H9 (cell line): ENCODE measurements around the gene OR4K1. TPM values are rescaled to one million over a fixed set of nuclear protein-coding genes. Genes with fewer than 3 reads are reported as not detected.

Source experiments
- DNase-seq: peaks from one replicate; pipeline ENCODE4 v3.0.0-alpha.2; 2017
- H2AFZ ChIP-seq: one replicate; pipeline ENCODE4 v1.6.1; 2013; ENCODE audit warnings: mild to moderate bottlenecking, low read length, control low read depth, moderate library complexity
- H2AK5ac ChIP-seq: 2 replicates; pipeline ENCODE4 v1.6.1; 2013; ENCODE audit warnings: low read length, control low read depth, mixed read lengths; ENCODE audit not compliant: insufficient read length
- H2BK120ac ChIP-seq: one replicate; pipeline ENCODE4 v1.6.1; 2013; ENCODE audit warnings: low read depth, mild to moderate bottlenecking, low read length, control low read depth, inconsistent platforms; ENCODE audit not compliant: poor library complexity, severe bottlenecking
- H2BK12ac ChIP-seq: 2 replicates; pipeline ENCODE4 v1.6.1; 2013; ENCODE audit warnings: low read length, control low read depth, mixed read lengths, low read depth; ENCODE audit not compliant: insufficient read length
- H2BK15ac ChIP-seq: 2 replicates; pipeline ENCODE4 v1.6.1; 2013; ENCODE audit warnings: low read depth, low read length, control low read depth
- H2BK20ac ChIP-seq: one replicate; pipeline ENCODE4 v1.6.1; 2013; ENCODE audit warnings: low read depth, mild to moderate bottlenecking, low read length, control low read depth, inconsistent platforms; ENCODE audit not compliant: poor library complexity, severe bottlenecking
- H2BK5ac ChIP-seq: 2 replicates; pipeline ENCODE4 v1.6.1; 2013; ENCODE audit warnings: low read length, control low read depth, mixed read lengths; ENCODE audit not compliant: insufficient read length
- H3K14ac ChIP-seq: 2 replicates; pipeline ENCODE4 v1.6.1; 2013; ENCODE audit warnings: low read length, control low read depth; ENCODE audit not compliant: insufficient read depth
- H3K18ac ChIP-seq: 2 replicates; pipeline ENCODE4 v1.6.1; 2013; ENCODE audit warnings: low read depth, mild to moderate bottlenecking, mixed read lengths, low read length, control low read depth; ENCODE audit not compliant: insufficient read length
- H3K23ac ChIP-seq: 2 replicates; pipeline ENCODE4 v1.6.1; 2013; ENCODE audit warnings: low read length, control low read depth, mixed read lengths, low read depth; ENCODE audit not compliant: insufficient read length
- H3K23me2 ChIP-seq: 2 replicates; pipeline ENCODE4 v1.6.1; 2013; ENCODE audit warnings: low read depth, mild to moderate bottlenecking, mixed read lengths, low read length, control low read depth; ENCODE audit not compliant: insufficient read length, poor library complexity, severe bottlenecking
- H3K27ac ChIP-seq: 2 replicates; pipeline ENCODE4 v1.5.1; 2013; ENCODE audit warnings: low read length, control low read depth, mixed read lengths, low read depth; ENCODE audit not compliant: insufficient read length
- H3K27me3 ChIP-seq: 2 replicates; pipeline ENCODE4 v1.6.1; 2013; ENCODE audit warnings: low read length, control low read depth, inconsistent platforms; ENCODE audit not compliant: insufficient read depth
- H3K4ac ChIP-seq: 2 replicates; pipeline ENCODE4 v1.6.1; 2013; ENCODE audit warnings: low read depth, mild to moderate bottlenecking, control low read depth, inconsistent platforms, low read length, moderate library complexity
- H3K4me1 ChIP-seq: 2 replicates; pipeline ENCODE4 v1.6.1; 2013; ENCODE audit warnings: low read length, control low read depth, inconsistent platforms; ENCODE audit not compliant: insufficient read depth
- H3K4me2 ChIP-seq: 2 replicates; pipeline ENCODE4 v1.6.1; 2013; ENCODE audit warnings: low read length, control low read depth, mixed read lengths; ENCODE audit not compliant: insufficient read length, insufficient read depth
- H3K56ac ChIP-seq: 2 replicates; pipeline ENCODE4 v1.6.1; 2013; ENCODE audit warnings: low read depth, mild to moderate bottlenecking, mixed read lengths, low read length, control low read depth; ENCODE audit not compliant: insufficient read length
- H3K79me1 ChIP-seq: 2 replicates; pipeline ENCODE4 v1.6.1; 2013; ENCODE audit warnings: low read depth, mild to moderate bottlenecking, moderate library complexity, low read length, control low read depth, inconsistent platforms; ENCODE audit not compliant: insufficient read depth, poor library complexity, severe bottlenecking
- H3K79me2 ChIP-seq: 2 replicates; pipeline ENCODE4 v1.6.1; 2013; ENCODE audit warnings: low read length, control low read depth, inconsistent platforms; ENCODE audit not compliant: insufficient read depth
- H3K9ac ChIP-seq: 2 replicates; pipeline ENCODE4 v1.6.1; 2013; ENCODE audit warnings: low read length, control low read depth, mixed read lengths; ENCODE audit not compliant: insufficient read length; ENCODE audit errors: extremely low read depth
- H3K9me3 ChIP-seq: one replicate; pipeline ENCODE4 v1.6.1; 2013; ENCODE audit warnings: low read depth, low read length, inconsistent platforms; ENCODE audit not compliant: control insufficient read depth
- H3T11ph ChIP-seq: one replicate; pipeline ENCODE4 v1.6.1; 2013; ENCODE audit warnings: mild to moderate bottlenecking, low read length, control low read depth, inconsistent platforms
- H4K20me1 ChIP-seq: one replicate; pipeline ENCODE4 v1.6.1; 2013; ENCODE audit not compliant: control insufficient read depth, insufficient read length, insufficient read depth
- H4K5ac ChIP-seq: 2 replicates; pipeline ENCODE4 v1.6.1; 2013; ENCODE audit warnings: low read depth, mild to moderate bottlenecking, mixed read lengths, low read length, control low read depth; ENCODE audit not compliant: insufficient read length
- H4K8ac ChIP-seq: replicated peaks from 2 replicates; pipeline ENCODE4 v1.6.1; 2013; ENCODE audit warnings: low read length, control low read depth, mixed read lengths, low read depth; ENCODE audit not compliant: insufficient read length
- H4K91ac ChIP-seq: 2 replicates; pipeline ENCODE4 v1.6.1; 2013; ENCODE audit warnings: low read depth, mild to moderate bottlenecking, moderate library complexity, mixed read lengths, low read length, control low read depth; ENCODE audit not compliant: insufficient read length
- H3K27ac Mint-ChIP-seq, 3 experiments: 2 replicates in 2 of 3; 3 replicates in 1 of 3; pipeline ENCODE4 v1.8.0; 2020 to 2021; ENCODE audit warnings: mixed read lengths in 3 of 3, mild to moderate bottlenecking in 1 of 3, moderate library complexity in 1 of 3
- H3K27me3 Mint-ChIP-seq: 2 replicates; pipeline ENCODE4 v1.8.0; 2021; ENCODE audit warnings: low read depth, mild to moderate bottlenecking, moderate library complexity, mixed read lengths
- H3K36me3 Mint-ChIP-seq, 3 experiments: 2 replicates in 2 of 3; 3 replicates in 1 of 3; pipeline ENCODE4 v1.8.0; 2020 to 2021; ENCODE audit warnings: low read depth in 3 of 3, mixed read lengths in 3 of 3; ENCODE audit not compliant: insufficient read depth in 1 of 3
- H3K4me1 Mint-ChIP-seq, 2 experiments: 2 replicates each; pipeline ENCODE4 v1.8.0; 2020; ENCODE audit warnings: mixed read lengths in 2 of 2
- H3K4me3 Mint-ChIP-seq, 2 experiments: 2 replicates in 1 of 2; 3 replicates in 1 of 2; pipeline ENCODE4 v1.8.0; 2020 to 2021; ENCODE audit warnings: mild to moderate bottlenecking in 2 of 2, mixed read lengths in 2 of 2, moderate library complexity in 1 of 2
- H3K9me3 Mint-ChIP-seq, 2 experiments: 2 replicates in 1 of 2; 3 replicates in 1 of 2; pipeline ENCODE4 v1.8.0; 2020; ENCODE audit warnings: mild to moderate bottlenecking in 2 of 2, mixed read lengths in 2 of 2, moderate library complexity in 1 of 2
- WGBS: extraction: QIAGEN DNeasy Blood & Tissue Kit; methylation state at CpG from one replicate; pipeline ENCODE4 v1.1.7; 2013; ENCODE audit warnings: missing lambda C conversion rate, low lambda C conversion rate, mixed read lengths; ENCODE audit not compliant: insufficient read length; ENCODE audit errors: extremely low coverage; 5-methylcytosine and 5-hydroxymethylcytosine counted together
- long read RNA-seq: library from polyadenylated mRNA; unstranded; transcript quantifications from one replicate; pipeline ENCODE4 v2.0.0, GENCODE V29; 2020
- total RNA-seq: library from RNA; stranded (reverse); gene quantifications from 2 replicates; pipeline ENCODE4 v1.2.1, GENCODE V29; 2021
- TF ChIP-seq, protein P1 (sequence below): fragments of 200-600 bp; sonication (generic); conservative IDR thresholded peaks from 3 replicates; pipeline ENCODE4 v1.8.0; 2021; ENCODE audit warnings: antibody characterized with exemption, mild to moderate bottlenecking

Gene OR4K1, protein sequence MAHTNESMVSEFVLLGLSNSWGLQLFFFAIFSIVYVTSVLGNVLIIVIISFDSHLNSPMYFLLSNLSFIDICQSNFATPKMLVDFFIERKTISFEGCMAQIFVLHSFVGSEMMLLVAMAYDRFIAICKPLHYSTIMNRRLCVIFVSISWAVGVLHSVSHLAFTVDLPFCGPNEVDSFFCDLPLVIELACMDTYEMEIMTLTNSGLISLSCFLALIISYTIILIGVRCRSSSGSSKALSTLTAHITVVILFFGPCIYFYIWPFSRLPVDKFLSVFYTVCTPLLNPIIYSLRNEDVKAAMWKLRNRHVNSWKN
- not detected in 2 replicates for total RNA-seq
- long read RNA-seq: 0 reads

DNA sequence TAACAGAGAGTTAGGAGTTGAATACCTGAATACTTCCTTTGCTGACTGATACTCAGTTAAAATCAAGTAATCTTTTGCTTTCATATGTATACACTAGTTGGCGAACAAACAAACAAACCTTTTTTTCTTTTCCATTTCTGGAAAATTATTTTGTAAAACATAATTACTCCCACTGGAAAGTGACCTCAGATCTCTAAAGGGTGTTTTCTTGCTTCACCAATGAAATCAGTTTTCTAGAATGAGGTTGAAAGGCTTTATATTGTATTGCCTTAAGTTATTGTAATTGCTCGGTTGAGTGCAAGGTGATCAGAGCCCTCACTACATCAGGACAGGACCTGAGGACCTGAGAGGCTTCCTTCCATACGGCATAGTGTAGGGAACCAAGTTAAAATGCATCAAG, at the start of gene OR4K1:
Gene OR4K1, plus strand, starts transcription at position 301 of the 400 bp plus-strand sequence. CDS start 4,750 bp downstream, outside the sequence.
- H2AFZ ChIP-seq: no peak within 1 kb of the TSS
- H4K8ac ChIP-seq: no peak within 1 kb of the TSS
- no peaks in the 10 kb centered on the region for H3K79me2 ChIP-seq
- H3K9me3 ChIP-seq: peaks cover 94% of the 10 kb centered on the region
- H3K36me3 Mint-ChIP-seq: peaks cover 4 to 36% (median 20%) of the 10 kb centered on the region in 3 experiments; a peak in 6 of 7 replicates
- H3T11ph ChIP-seq: no peak within 1 kb of the TSS
- H3K4me1 Mint-ChIP-seq: no peaks in the 10 kb centered on the region
- H3K4me3 Mint-ChIP-seq: no peak within 1 kb of the TSS
- no peak within 1 kb of the TSS for H3K18ac ChIP-seq
- H2BK20ac ChIP-seq: no peak within 1 kb of the TSS
- H3K9ac ChIP-seq: no peak within 1 kb of the TSS
- no peak within 1 kb of the TSS for H3K4me2 ChIP-seq
- TF ChIP-seq, protein P1, sequence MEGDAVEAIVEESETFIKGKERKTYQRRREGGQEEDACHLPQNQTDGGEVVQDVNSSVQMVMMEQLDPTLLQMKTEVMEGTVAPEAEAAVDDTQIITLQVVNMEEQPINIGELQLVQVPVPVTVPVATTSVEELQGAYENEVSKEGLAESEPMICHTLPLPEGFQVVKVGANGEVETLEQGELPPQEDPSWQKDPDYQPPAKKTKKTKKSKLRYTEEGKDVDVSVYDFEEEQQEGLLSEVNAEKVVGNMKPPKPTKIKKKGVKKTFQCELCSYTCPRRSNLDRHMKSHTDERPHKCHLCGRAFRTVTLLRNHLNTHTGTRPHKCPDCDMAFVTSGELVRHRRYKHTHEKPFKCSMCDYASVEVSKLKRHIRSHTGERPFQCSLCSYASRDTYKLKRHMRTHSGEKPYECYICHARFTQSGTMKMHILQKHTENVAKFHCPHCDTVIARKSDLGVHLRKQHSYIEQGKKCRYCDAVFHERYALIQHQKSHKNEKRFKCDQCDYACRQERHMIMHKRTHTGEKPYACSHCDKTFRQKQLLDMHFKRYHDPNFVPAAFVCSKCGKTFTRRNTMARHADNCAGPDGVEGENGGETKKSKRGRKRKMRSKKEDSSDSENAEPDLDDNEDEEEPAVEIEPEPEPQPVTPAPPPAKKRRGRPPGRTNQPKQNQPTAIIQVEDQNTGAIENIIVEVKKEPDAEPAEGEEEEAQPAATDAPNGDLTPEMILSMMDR: no peak
- H2BK5ac ChIP-seq: no peak within 1 kb of the TSS
- no peak within 1 kb of the TSS for H4K5ac ChIP-seq
- H3K27ac ChIP-seq: no peak within 1 kb of the TSS
- no peak within 1 kb of the TSS for H2BK15ac ChIP-seq
- H4K20me1 ChIP-seq: no peaks in the 10 kb centered on the region
- H2AK5ac ChIP-seq: no peak within 1 kb of the TSS
- peaks cover 62 to 64% of the 10 kb centered on the region in 2 experiments for H3K9me3 Mint-ChIP-seq
- no peak within 1 kb of the TSS for H3K4ac ChIP-seq
- no peaks in the 10 kb centered on the region for H3K79me1 ChIP-seq
- no peak within 1 kb of the TSS for H2BK12ac ChIP-seq
- no peaks in the 10 kb centered on the region for H3K4me1 ChIP-seq
- H3K14ac ChIP-seq: no peak within 1 kb of the TSS
- H4K91ac ChIP-seq: no peak within 1 kb of the TSS
- H3K23ac ChIP-seq: no peak within 1 kb of the TSS
- DNase-seq: no peak
- no peak within 1 kb of the TSS for H3K56ac ChIP-seq
- H3K23me2 ChIP-seq: no peaks in the 10 kb centered on the region
- no peak within 1 kb of the TSS for H2BK120ac ChIP-seq
- WGBS: no CpG with 5 or more reads among the region's 3 CpGs
- no peak within 1 kb of the TSS for H3K27ac Mint-ChIP-seq
- no peaks in the 10 kb centered on the region for H3K27me3 ChIP-seq
- no peaks in the 10 kb centered on the region; the same call in 1 of the 2 replicates for H3K27me3 Mint-ChIP-seq
